GM19397 (cell line): Measurements from ENCODE around the gene RAB3GAP1.

Experiments used
- ATAC-seq: cut with Tn5 transposase; IDR thresholded peaks from one replicate; pipeline ENCODE4 v1.9.1; 2021; ENCODE audit warnings: mild to moderate bottlenecking, moderate library complexity; ENCODE audit not compliant: unreplicated experiment

Gene RAB3GAP1

DNA sequence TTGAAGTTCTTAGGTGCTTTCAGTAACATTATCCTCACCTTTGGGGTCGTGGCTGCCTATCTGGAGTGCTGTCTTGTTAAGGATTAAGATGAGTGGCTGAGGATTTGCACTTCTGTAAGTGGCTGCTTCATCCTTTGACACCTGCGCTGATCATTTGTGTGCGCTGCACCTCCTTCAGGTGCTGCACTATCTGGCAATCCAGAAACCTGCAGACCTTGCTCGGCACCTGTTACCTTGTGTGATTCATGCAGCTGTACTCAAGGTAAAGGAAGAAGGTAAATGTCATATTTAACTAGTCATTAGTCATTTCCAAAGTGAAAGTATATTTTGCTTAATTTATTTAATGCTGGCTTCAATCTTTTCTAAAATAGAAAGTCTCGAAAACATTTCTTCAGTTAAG, 110.3 kb downstream of the RAB3GAP1 start:
- ATAC-seq, result no peak

DNA sequence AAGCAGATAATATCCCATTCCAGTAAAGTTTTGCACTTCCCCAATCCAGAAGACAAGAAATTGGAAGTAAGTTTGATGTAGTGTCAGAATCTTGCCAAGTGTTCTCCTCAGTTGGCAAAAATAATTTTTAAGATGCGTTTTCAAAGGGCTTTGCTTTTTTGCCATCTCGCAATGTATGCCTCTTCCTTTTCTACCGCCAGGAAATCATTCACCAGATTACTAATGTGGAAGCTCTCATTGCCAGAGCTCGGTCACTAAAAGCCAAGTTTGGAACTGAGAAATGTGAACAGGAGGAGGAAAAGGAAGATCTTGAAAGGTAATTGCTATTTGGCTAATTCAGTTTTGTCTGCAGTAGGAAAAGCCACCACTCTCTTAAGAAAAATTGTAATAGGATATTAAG, 110.7 kb downstream of the RAB3GAP1 start:
- ATAC-seq, result no peak

DNA sequence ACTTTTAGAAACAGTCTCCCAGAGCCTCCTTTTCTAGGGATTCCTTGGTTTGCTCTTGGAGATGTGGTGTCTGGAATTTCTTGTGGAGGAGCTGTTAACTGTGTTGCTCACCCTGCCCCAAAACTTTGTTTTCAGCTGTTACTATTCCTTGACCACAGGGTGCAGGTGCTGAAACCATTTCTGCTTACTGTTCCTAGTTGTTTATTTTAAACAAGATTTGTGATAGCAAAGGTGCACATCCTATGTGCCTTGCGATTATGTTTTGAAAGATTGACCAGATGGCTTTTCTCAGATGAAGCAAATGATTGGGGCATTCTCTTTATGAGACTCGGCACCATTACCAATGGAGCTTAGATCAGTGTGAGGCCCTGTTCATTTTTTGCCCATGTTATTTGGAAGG, 111.2 kb downstream of the RAB3GAP1 start:
- ATAC-seq, result no peak

GRCh38 chr2:135163901-135164300, 111.8 kb downstream of the RAB3GAP1 start:
- ATAC-seq, result no peak

GRCh38 chr2:135164431-135164830, 112.3 kb downstream of the RAB3GAP1 start:
- no peak for ATAC-seq

- no peak for ATAC-seq
These were observed 115.2 kb downstream of the RAB3GAP1 start for GRCh38 chr2:135167273-135167672.

DNA sequence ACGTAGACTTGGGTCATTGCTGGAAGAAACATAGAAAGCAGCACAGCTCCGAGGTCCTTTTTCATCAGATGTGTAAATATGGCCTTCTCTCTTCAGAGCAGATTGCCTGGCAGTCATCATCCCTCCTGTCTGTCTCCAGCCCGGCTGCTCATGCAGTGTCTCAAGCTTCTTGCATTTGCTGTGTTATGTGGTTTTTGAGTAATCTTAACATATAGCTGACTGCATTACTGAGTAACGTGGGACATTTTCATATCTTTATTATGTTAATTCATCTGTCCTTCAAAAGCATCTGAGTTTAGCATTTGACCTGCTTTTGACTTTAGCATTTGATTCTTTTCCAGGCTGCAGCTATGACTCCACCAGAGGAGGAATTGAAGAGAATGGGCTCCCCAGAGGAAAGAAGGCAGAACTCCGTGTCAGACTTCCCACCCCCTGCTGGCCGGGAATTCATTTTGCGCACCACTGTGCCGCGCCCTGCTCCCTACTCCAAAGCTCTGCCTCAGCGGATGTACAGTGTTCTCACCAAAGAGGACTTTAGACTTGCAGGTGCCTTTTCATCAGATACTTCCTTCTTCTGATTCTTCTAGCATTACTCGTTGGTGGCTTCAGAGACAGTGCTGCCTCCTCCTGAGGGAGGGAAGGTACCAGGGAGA, 116.2 kb downstream of the RAB3GAP1 start:
- no peak for ATAC-seq

- no peak for ATAC-seq
These were observed 118.0 kb downstream of the RAB3GAP1 start for GRCh38 chr2:135169900-135170753.

DNA sequence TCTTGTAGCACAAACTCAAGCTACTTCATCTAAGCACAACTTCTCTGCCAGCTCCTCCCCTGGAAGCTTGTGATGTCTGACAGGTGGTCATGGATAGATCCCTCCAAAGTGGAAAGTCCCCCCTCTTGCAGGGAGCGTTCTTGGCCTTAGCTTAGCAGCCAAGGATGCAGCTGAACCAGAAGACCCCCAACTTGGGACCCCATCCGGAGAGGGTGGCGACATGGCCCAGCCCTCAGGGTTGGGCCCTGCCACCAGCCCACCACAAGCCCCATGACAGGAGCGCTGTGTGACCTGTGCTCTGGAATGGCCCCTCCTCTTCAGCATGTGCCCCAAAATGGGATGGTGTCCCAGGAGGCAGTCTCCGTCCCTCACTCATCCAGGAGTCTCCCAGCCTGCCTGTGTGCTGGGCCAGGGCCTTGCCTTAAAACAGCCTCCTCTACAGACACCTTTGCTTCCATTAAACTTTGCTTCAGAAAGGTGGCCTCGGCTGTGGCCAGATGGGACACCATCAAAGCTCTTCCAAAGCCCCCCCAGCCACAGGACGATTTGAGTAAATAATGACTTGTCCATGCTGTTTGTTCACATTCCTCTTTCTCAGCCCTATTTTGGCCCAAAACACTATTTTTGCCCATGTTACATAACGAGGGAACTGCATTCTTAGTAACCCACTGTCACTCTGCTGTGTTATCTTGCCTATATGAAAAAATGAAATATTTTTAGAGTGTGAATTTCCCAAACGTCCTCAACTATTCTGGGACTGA, 122.1 kb downstream of the RAB3GAP1 start:
- no peak for ATAC-seq

- no peak for ATAC-seq
These were observed 122.7 kb downstream of the RAB3GAP1 start for GRCh38 chr2:135174810-135175093.

DNA sequence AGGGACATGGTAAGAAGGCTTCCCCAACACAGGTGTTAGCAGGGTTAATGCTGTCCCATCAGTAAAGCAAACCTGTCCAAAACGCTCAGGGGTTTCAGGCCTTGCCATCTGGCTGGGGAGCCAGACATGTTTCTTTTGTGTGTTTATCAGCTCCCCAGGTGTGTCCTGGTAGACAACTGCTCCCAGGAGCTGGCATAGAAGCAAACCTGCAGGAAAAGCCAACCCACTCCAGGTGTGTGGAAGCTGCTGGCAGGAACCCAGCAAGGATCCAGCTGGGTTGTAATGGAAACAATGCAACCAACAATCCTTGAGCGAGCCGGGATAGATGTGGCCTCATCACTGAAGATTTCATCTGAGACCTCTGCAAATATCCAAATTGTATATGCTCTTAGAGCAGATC, 123.1 kb downstream of the RAB3GAP1 start:
- no peak for ATAC-seq

GRCh38 chr2:135179689-135180088, 127.6 kb downstream of the RAB3GAP1 start:
- ATAC-seq, result no peak

GRCh38 chr2:135182190-135182589, 130.1 kb downstream of the RAB3GAP1 start:
- ATAC-seq, result no peak

GRCh38 chr2:135182601-135183000, 130.5 kb downstream of the RAB3GAP1 start:
- no peak for ATAC-seq

GRCh38 chr2:135183822-135184221, 131.7 kb downstream of the RAB3GAP1 start:
- no peak for ATAC-seq

DNA sequence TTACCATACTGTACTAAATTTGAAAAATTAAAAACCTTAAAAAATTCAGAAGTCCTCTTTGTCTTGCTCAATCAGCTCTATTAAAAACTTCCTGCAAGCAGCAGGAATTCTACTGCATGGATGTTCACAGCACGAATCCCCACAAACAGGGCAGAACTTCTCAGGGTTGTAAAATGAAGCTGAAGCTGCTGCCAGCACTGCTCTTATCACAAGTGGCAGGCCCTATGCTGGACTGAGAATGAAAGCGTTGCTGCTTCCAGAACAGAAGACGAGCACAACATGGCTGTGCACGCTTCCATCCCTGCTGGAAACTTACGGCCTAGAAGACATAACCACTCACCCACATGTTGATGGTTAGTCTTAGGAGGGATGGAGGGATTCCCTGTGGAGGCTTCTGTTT, 134.0 kb downstream of the RAB3GAP1 start:
- ATAC-seq, result no peak

DNA sequence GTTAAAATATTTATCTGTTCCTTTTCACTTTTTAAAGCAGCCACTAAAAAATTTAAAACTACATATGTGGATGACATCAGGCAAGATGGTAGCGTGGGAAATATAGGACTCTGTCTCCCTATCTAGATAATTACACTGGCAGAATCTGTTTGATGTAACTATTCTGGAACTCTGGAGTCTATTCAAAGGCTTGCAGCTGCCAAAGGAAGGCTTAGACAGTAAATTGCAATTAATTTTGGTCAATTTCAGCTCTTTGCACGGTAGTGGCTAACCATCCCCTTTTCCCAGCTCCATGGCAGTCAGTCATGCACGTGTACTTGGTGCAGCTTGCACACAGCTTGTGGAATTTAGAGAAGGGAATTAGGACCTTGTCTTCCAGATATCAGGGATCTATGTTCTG, 135.2 kb downstream of the RAB3GAP1 start:
- ATAC-seq, result no peak

DNA sequence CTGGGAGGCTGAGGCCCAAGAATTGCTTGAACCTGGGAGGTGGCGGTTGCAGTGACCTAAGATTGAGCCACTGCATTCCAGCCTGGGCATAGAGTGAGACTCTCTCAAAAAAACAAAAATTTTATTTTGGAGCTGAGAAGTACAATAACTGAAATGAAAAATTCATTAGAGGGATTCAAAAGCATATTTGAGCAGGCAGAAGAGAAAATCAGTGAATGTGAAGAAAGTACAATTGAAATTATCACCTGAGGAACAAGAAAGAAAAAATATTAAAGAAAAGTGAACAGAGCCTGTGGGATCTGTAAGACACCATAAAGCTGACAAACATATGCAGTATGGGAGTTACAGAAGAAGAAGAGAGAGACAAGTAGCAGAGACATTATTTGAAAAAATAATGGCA, 137.1 kb downstream of the RAB3GAP1 start:
- no peak for ATAC-seq

DNA sequence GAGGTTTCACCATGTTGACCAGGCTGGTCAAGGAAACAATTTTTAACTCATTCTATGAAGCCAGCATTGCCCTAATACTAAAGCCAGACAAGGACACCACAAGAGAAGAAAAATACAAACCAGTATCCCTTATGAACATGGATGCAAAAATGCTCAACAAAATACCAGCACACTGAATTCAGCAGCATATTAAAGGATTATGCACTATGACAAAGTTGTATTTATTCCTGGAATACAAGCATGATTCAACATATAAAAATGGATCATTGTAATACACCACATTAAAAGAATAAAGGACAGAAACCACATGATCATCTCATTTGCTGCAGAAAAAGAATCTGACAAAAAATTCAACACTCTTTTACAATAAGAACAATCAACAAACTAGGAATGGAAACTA, 138.7 kb downstream of the RAB3GAP1 start:
- ATAC-seq, result no peak

- no peak for ATAC-seq
These were observed 146.4 kb downstream of the RAB3GAP1 start for GRCh38 chr2:135198481-135198880.

DNA sequence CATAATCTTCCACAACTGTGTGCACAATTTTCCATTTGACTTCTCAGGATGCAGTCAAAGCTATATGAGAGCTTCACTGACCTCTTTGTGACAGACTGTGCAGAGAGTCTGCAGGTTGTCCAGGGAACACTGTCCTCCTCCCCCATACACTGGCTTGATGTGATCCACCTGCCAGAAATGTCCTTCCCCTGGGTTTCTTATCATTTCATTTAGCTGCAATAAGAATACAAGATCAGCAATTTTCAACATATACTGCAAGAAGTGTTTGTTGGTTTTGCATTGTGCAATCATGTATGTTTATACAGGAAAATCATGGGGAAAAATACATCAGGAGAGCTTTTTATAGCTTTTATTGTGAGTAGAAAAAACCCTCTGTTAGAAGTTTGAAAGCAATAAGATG, 150.7 kb downstream of the RAB3GAP1 start:
- ATAC-seq, result no peak

DNA sequence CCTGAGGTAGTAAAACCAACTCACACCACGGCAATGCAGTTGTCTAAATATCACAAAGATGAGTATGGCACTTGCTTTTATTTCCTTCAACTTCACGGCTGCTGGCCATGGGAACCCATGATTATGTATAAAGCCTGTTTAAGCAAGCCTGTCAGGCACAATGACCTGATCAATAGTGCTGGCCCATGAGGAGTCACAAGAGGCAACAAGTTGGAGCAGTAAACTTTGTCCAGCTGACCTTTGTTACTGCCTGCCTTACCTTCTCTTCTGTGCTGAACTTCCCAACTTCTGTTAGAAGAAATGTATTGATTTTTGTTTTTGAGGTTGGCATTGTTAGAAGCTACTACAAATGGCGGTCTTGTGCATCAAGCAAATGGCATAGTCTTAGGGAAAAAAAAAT, 151.9 kb downstream of the RAB3GAP1 start:
- ATAC-seq, result no peak
